HG03025 (cell line): Measurements from ENCODE around the gene KRTAP5-11.
"Not testable (repeated sequence)": the region's sequence is repeated elsewhere in the genome, so short reads cannot be mapped to it uniquely, and the experiment has no call there.

Experiments used
- ATAC-seq: cut with Tn5 transposase; IDR thresholded peaks from one replicate; pipeline ENCODE4 v1.9.1; 2021; ENCODE audit warnings: mild to moderate bottlenecking, moderate library complexity; ENCODE audit not compliant: unreplicated experiment, low FRiP score

KRTAP5-11 gene

DNA sequence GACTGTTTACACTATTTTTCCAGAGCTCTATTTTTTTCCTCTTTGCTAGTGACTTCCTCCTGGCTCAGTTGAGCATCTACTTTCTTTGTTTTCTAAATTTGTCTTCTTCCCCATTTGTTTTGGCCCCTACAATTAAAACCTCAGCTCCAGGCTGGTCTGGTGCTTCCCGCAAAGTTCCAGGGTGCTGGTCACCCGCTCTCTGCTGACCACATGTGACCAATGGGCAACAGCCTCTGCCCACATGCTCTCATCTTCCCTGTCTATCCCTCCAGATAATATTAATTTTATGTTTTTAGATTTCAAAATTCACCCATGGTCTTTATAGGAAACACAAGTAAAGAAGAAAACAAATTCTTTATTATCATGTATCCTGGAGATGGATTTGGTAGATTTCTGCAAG, 294 bp upstream of the KRTAP5-11 start:
- not testable (repeated sequence) for ATAC-seq

DNA sequence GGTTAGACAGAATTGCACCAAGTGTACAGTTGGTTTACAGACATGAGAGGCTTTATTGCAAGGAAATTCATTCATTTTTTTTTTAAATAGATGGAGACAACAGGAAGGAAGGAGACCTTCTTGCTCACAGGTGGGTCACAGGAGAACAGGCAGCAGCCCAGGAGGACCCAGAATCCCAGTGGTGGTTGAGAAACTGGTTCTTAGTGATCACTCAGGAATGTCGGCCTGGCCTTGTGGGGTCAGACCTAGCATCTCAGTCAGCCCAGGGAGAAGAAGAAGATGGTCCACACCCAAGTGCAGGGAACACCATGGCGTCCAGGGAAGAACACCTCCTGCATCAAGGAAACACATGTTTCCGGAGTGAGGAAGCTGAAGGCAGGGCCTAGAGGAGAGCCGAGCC, 849 bp downstream of the KRTAP5-11 start:
- ATAC-seq, result no peak

DNA sequence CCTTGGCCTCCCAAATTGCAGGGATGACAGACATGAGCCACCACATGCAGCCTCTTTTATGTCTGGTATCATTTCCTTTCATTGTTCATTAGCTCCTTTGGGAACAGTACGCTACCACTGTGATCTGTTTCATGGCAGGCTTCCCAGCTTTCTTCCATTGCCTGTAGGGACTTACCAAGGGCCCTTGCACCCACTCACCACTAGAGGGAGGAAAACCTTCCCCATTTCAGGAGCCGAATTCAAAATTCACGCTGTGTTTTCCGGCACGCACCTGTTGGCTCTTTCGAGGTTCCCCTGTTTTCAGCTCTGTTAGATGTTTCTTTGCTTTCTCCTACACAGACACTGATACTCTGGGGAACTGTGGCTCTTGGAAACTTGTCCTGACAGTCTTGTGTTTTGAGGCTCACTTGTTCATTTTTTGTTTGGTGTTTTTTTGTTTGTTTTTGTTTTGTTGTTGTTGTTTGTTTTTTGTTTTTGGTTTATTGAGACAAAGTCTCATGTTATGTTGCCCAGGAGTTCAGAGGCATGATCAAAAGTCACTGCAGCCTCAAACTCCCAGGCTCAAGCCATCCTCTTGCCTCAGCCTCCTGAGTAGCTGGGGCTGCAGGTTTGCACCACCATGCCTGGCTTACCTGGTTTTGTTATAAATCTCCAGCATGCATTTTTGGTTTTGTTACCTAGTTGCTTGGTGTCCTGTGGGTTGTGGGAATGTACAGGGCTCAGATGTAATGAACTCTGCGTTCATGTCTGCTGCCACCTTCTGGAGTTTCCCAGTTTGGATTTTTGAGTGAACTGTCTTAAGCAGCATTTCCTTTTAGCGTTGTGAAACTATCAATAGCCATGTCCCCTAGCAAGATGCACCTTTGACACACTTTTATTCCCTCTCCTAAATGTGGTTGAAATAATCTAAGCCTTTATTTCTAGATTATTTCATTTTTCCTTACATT, 2.3 kb downstream of the KRTAP5-11 start:
- ATAC-seq, result no peak

DNA sequence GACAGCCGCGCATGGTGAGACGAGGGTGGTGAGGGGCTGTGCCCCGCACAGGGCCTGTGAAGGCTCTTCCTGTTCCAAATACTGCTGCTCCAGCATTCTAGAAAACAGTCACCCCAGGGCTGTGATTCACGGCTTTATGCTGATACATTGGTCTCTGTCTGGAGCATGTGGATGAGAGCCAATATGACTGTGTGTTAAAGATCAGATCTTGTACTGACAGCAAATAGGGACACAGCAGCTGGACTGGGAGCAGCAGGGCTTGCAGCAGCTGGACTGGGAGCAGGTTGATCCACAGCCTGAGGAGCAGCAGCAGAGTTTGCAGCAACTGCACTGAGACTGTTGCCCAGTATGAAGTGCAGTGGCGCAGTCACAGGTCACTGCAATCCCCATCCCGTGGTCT, 3.2 kb downstream of the KRTAP5-11 start:
- ATAC-seq, result not testable (repeated sequence)

DNA sequence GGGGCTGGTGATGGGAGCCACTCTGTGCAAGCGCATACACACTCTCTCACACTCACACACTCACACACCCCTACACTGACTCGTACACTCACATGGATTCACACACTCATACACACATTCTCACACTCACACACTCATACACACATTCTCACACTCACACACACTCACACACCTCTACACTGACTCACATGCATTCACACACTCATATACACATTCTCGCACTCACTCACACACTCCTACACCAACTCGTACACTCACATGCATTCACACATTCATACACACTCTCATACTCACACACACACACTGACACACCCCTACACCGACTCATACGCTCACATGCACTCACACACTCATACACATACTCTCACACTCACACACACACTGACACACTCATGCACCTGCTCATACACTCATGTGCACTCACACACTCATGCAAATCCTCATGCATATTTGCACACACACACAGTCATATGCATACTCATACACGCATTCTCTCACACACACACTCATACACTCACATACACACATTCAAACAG, 5.1 kb downstream of the KRTAP5-11 start:
- no peak for ATAC-seq

DNA sequence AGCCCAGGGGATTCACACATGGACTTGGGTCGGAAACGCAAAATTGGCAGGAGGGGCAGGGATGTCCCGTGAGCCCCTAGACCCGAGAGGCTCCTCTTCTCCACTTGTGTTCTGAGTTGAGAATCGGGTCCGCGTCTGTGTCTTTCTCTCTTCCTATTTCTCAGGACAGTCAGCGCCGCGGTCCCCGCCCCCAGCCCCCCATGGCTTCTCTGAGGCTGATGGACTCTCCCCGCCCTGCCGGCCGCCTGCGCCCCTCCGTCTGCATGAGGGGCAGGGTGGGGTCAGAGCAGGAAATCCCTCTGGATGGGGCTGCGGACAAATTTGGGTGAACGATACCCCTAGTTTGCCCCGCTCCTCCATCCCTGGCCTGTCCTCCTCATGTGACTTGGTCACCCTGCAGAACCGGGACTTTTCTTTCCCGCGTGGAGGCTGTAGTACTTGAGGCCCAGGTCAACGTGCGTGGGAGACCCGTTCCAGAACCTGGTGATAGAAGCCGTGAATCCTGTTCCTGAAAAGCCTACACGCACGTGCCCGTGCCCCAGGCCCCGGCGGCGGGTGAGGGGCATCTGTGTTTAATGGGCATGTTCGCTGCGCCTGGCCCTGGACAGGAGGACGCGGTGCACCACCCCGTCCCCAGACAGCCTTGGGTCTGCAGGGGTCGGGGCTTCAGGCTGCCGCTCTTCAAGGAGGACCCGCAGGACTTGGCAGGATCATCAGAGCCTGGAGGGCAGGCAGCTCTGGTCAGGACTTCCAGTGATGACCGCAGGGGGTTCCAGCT, 5.8 kb downstream of the KRTAP5-11 start:
- not testable (repeated sequence) for ATAC-seq

DNA sequence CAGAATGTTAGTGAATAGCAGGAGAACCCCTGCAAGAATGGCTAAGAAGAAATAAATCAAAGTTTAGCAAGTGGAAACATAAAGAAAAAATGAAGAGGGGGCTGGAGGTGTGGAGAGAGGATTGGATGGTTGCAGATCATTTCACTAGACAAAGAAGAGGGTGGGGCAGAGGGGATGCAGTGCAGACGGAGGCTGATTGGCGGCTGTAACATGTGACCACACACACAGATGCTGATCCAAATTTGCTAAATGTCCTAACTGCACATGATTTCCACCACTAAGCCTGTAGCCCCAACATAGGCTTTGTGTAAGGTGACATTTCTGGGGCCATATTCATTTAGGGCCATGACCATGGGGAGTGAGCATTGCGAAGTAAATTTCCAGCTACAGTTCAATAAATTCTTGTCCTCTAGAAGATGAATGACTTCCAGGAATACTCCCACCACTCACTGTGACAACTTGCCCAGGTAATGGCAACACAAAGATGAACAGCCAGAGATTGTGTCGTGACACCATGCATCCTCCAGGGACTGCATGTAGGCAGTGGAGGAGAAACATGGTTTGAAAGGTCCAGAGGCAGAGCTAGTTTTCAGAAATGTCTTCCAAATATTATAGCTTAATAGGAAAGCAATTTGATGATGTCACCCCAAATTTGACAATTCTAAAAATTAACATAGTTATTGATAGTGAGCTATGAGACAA, 6.8 kb downstream of the KRTAP5-11 start:
- ATAC-seq, result no peak

DNA sequence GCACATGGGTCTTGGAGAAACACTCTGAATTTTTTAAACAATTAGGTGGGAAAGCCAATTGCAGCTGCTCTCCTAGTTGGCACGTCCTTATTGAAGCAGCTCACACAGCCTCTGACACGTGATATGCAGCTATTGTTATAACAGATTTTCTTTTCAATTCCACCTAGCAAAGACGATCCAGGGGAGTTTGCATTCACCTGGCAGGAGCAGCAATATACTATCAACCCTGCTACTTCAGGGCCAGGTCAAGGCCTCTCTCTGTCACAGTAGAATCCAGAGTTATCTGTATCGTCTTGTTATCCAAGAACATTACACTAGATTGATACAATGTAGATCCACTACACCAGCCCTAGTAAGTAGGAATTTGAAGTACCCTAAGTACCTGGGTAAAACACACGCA, 8.3 kb downstream of the KRTAP5-11 start:
- ATAC-seq, result no peak

DNA sequence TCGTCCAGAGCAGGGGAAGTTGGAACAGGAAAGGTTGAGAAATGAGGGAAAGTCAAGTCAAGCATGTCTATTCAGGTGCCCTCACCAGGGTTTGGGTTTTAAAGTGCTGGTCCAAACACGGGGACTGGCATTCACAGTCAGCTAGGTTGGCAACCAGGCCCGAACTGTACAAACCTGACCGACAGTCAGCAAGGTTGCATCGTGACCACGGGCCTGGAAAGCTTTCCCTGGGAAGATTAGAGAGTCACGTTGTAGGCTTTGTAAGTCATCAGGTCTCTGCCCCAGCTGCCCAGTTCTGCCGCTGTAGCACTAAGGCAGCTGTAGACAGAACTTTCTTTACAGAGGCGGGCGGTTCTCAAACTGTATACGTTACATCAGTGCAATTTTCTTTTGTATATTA, 9.9 kb downstream of the KRTAP5-11 start:
- no peak for ATAC-seq

DNA sequence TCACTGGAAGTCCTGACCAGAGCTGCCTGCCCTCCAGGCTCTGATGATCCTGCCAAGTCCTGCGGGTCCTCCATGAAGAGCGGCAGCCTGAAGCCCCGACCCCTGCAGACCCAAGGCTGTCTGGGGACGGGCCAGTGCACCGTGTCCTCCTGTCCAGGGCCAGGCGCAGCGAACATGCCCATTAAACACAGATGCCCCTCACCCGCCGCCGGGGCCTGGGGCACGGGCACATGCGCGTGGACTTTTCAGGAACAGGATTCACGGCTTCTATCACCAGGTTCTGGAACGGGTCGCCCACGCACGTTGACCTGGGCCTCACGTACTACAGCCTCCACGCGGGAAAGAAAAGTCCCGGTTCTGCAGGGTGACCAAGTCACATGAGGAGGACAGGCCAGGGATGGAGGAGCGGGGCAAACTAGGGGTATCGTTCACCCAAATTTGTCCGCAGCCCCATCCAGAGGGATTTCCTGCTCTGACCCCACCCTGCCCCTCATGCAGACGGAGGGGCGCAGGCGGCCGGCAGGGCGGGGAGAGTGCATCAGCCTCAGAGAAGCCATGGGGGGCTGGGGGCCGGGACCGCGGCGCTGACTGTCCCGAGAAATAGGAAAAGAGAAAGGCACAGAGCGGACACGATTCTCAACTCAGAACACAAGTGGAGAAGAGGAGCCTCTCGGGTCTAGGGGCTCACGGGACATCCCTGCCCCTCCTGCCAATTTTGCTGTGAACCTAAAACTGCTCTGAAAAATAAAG, 11.4 kb downstream of the KRTAP5-11 start:
- not testable (repeated sequence) for ATAC-seq

DNA sequence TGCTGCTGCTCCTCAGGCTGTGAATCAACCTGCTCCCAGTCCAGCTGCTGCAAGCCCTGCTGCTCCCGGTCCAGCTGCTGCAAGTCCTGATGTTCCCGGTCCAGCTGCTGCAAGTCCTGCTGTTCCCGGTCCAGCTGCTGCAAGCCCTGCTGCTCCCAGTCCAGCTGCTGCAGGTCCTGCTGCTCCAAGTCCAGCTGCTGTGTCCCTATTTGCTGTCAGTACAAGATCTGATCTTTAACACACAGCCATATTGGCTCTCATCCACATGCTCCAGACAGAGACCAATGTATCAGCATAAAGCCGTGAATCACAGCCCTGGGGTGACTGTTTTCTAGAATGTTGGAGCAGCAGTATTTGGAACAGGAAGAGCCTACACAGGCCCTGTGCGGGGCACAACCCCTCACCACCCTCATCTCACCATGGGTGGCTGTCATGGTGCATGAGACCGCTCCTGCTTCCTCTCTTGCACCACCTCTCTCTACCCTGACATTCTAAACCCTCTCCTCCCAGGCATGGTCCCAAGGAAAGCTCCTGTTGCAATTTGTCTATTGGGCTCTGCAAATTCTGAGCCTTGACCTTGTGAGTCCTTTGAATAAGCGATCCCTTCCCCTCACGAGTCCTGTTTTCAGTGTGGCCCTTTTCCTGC, 13.8 kb downstream of the KRTAP5-11 start:
- ATAC-seq, result no peak

DNA sequence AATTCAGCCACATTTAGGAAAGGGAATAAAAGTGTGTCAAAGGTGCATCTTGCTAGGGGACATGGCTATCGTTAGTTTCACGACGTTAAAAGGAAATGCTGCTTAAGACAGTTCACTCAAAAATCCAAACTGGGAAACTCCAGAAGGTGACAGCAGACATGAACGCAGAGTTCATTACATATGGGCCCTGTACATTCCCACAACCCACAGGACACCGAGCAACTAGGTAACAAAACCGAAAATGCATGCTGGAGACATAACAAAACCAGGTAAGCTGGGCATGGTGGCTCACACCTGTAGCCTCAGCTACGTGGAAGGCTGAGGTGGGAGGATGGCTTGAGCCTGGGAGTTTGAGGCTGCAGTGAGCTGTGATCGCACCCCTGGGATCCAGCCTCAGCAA, 15.0 kb downstream of the KRTAP5-11 start:
- ATAC-seq, result not testable (repeated sequence)

DNA sequence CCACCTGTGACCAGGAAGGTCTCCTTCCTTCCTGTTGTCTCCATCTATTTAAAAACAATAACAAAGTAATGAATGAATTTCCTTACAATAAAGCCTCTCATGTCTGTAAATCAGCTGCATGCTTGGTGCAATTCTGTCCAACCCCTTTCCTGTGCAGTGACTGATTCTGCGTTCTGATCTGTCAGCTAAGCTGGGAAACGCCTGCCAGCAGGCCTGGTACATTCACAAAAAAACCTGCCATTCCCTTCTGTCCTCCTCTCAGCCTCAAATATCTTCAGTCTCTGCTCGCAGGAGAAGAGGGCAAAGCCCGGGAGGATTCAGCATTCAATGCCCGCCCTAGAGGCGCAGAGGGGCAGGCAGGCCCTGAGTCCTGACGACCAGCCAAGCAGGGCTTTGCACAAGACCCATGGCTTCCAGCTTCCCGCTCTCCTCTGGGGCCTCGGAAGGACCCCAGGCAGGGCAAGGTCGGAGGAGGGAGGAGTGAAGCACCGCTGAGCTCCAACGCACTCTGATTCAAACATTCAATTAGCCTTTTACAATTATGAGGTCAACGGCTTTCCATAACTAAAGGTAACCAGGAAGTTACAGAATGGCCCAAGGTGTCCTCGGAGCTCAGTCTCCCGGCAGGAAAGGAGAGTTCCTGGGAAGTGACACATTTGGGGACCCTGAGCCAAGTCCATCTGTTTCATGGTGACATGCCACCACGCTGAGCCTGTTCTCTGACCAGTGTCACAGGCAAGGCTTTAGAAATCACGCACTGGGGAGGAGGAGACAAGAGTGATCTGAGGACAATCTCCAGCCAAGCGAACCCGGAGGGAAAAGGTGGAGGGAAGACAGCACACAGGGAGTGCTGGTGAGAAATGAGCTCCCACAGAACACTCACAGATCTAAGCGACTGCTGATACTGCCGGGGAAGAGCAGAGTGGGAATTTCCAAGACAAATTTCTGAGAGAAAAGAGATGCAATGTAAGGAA, 15.8 kb downstream of the KRTAP5-11 start:
- not testable (repeated sequence) for ATAC-seq

DNA sequence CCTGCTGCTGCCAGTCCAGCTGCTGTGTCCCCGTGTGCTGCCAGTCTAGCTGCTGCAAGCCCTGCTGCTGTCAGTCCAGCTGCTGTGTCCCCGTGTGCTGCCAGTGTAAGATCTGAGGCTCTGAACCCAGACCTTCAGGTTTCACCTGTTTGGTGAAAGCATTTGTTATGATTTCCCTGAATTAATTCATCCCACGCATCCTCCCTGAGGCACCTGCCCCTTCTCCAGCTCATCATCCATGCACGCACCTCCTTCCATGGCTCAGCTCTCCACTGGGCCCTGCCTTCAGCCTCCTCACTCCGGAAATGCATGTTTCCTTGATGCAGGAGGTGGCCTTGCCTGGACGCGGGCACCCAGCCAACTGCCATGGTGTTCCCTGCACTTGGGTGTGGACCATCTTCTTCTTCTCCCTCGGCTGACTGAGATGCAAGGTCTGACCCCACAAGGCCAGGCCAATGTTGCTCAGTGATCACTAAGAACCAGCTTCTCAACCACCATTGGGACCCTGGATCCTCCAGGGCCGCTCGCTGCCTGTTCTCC, 16.5 kb downstream of the KRTAP5-11 start:
- ATAC-seq, result no peak

DNA sequence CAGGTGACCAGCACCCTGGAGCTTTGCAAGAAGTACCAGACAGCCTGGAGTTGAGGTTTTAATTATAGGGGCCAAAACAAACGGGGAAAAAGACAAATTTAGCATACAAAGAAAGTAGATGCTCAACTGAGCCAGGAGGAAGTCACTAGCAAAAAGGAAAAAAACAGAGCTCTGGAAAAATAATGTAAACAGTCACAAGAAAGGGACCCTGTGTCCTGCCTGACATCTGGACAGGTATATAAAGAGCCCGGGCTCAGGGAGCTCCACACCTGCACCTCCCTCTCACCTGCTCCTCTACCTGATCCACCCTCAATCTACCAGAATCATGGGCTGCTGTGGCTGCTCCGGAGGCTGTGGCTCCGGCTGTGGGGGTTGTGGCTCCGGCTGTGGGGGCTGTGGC, 17.4 kb downstream of the KRTAP5-11 start, which contains the start of gene KRTAP5-10:
Gene KRTAP5-10 (plus strand): TSS at position 301 of the 400 bp plus-strand sequence. CDS start 25 bp downstream, at position 326.
- ATAC-seq, result no peak

DNA sequence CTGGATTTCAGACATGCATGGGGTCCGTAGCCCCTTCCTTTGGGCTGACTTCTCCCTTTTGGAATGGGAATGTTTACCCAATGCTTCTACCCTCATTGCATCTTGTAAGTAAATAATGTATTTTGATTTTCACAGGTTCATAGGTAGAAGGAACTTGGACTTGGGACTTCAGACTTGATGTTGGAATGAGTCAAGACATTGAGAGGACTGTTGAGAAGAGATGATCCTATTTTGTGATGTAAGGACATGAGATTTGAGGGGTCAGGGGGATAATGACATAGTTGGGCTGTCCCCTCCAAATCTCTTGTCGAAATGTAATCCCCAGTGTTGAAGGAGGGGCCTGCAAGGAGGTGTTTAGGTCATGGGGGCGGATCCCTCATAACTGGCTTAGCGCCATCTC, 18.2 kb downstream of the KRTAP5-11 start:
- ATAC-seq, result no peak

DNA sequence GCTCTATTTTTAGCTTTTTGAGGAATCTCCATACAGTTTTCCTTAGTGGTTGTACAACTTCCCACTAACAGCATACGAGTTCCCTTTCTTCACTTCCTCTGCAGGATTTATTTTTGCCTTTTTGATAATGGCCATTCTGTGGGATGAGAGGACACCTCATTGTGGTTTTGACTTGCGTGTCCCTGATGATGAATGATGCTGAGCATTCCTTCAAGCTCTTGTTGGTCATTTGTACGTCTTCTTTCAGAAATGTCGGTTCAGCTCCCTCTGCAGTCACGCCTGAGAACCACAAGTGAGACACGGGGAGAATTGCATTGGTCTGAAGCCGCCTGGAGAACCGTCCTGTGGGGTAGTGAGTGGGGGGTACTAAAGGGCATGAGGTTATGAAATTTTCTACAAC, 19.3 kb downstream of the KRTAP5-11 start:
- ATAC-seq, result no peak

DNA sequence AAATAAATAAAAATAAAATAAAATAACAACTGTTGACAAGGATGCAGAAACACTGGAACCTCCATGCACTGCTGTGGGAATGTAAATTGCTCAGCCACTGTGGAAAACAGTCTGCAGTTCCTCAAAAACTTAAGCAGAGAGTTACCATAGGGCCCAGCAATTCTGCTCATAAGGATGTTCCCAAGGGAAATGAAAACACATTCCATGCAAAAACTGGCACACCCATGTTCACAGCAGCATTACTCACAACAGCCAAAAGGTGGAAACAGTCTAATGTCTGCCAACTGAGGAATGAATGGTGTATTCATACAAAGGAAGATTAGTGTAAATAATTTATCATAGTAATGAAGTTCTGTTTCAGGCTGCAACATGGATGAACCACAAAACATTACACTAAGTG, 20.6 kb downstream of the KRTAP5-11 start:
- no peak for ATAC-seq
